ENCODE data around the gene KCNAB1.

KCNAB1 gene

GRCh38 chr3:156576651-156577348 is 456.4 kb downstream of the KCNAB1 start:
- no peak for TF ChIP-seq ZNF384 (IDR thresholded peaks at IDR 0.05)
- no peak for TF ChIP-seq CTBP1 (IDR thresholded peaks at IDR 0.05; ENCODE audit: borderline replicate concordance)
- TF ChIP-seq SP1 (IDR thresholded peaks at IDR 0.05): no peak
- no peak for TF ChIP-seq TARDBP (IDR thresholded peaks at IDR 0.05)
- TF ChIP-seq ARNT (IDR thresholded peaks at IDR 0.05): no peak
- no peak for TF ChIP-seq NFRKB (IDR thresholded peaks at IDR 0.05)
- POLR2A ChIA-PET: no interaction called here
- CTCF ChIA-PET: no interaction called here
- DNase-seq (ENCODE audit: extremely low spot score): no peak

GRCh38 chr3:156577736-156578135 is 457.4 kb downstream of the KCNAB1 start:
- ChIA-PET CTCF (no interaction called here), POLR2A (no interaction called here)
- no peak for TF ChIP-seq HDGF (IDR thresholded peaks at IDR 0.05; ENCODE audit: borderline replicate concordance)
- no peak for TF ChIP-seq ZNF384 (IDR thresholded peaks at IDR 0.05)
- TF ChIP-seq SP1 (IDR thresholded peaks at IDR 0.05): no peak
- TF ChIP-seq ARNT (IDR thresholded peaks at IDR 0.05): no peak
- no peak for TF ChIP-seq TARDBP (IDR thresholded peaks at IDR 0.05)
- no peak for TF ChIP-seq CTBP1 (IDR thresholded peaks at IDR 0.05; ENCODE audit: borderline replicate concordance)
- TF ChIP-seq ELF4 (IDR thresholded peaks at IDR 0.05): no peak
- TF ChIP-seq, protein P1, sequence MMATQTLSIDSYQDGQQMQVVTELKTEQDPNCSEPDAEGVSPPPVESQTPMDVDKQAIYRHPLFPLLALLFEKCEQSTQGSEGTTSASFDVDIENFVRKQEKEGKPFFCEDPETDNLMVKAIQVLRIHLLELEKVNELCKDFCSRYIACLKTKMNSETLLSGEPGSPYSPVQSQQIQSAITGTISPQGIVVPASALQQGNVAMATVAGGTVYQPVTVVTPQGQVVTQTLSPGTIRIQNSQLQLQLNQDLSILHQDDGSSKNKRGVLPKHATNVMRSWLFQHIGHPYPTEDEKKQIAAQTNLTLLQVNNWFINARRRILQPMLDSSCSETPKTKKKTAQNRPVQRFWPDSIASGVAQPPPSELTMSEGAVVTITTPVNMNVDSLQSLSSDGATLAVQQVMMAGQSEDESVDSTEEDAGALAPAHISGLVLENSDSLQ (IDR thresholded peaks at IDR 0.05): no peak
- TF ChIP-seq FOXA1 (IDR thresholded peaks at IDR 0.05): no peak
- no peak for TF ChIP-seq SUZ12 (IDR thresholded peaks at IDR 0.05)
- no peak for TF ChIP-seq L3MBTL2 (conservative IDR thresholded peaks at IDR 0.05)
- no peak for TF ChIP-seq LEF1 (IDR thresholded peaks at IDR 0.05; ENCODE audit: borderline replicate concordance)
- DNase-seq (ENCODE audit: extremely low spot score): no peak

DNA sequence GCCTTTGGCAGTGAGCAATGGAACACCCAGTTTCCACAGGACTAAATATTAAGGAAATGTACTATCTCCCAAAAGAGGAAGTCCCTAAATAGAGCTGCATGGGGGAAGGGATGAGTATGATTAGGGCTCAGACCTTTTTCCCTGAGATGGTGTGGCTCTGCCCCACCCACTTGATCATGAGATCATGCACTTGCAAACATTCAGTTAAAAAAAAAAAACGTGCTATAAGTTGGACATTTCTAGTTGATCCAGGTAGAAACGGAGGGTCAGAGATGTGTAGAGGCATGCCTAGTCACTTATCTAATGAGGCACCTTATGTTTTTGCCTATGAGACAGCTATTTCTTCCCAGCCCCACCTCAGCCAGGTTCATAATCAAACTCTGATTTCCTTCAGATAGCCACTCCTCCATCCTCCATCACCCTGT is 459.1 kb downstream of the KCNAB1 start:
- ChIA-PET POLR2A (no interaction called here), CTCF (interaction anchor here (0.5 kb wide), 1 partner anchor 105 kb away, joined by 3 read pairs; no protein-coding TSS in a partner anchor)
- DNase-seq (ENCODE audit: extremely low spot score): no peak
- no peak for TF ChIP-seq TARDBP (IDR thresholded peaks at IDR 0.05)
- no peak for TF ChIP-seq SP1 (IDR thresholded peaks at IDR 0.05)
- TF ChIP-seq L3MBTL2 (conservative IDR thresholded peaks at IDR 0.05): no peak
- TF ChIP-seq FOXA1 (IDR thresholded peaks at IDR 0.05): no peak
- TF ChIP-seq CTBP1 (IDR thresholded peaks at IDR 0.05; ENCODE audit: borderline replicate concordance): no peak
- no peak for TF ChIP-seq HDGF (IDR thresholded peaks at IDR 0.05; ENCODE audit: borderline replicate concordance)

DNA sequence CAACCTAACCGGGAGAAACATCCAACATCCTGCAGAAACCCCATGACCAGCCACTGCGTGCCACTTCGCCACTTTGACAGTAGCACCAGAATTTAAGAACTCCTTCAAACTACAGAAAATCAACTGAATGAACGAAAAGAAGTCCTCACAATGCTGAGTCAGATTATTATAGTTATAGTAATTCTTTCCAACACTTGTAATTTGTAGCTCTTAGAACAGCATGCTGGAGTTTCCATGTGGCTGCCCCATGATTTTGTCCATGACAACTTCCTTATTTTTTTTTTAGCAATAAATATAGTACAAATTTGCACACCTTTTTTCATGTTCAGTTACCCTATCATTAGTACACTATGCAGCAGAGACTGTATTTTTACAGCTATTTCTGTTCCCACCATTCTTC is 460.7 kb downstream of the KCNAB1 start:
- DNase-seq (ENCODE audit: extremely low spot score): no peak
- ChIA-PET CTCF (no interaction called here), POLR2A (no interaction called here)
- TF ChIP-seq SP1 (IDR thresholded peaks at IDR 0.05): no peak
- no peak for TF ChIP-seq NFRKB (IDR thresholded peaks at IDR 0.05)
- no peak for TF ChIP-seq ARNT (IDR thresholded peaks at IDR 0.05)
- no peak for TF ChIP-seq FOXM1 (IDR thresholded peaks at IDR 0.05; ENCODE audit: borderline replicate concordance)
- TF ChIP-seq, protein P1 (IDR thresholded peaks at IDR 0.05): no peak
- no peak for TF ChIP-seq ZNF384 (IDR thresholded peaks at IDR 0.05)
- TF ChIP-seq BHLHE40 (IDR thresholded peaks at IDR 0.05; ENCODE audit: borderline replicate concordance): no peak
- no peak for TF ChIP-seq FOXA1 (IDR thresholded peaks at IDR 0.05)
- TF ChIP-seq L3MBTL2 (conservative IDR thresholded peaks at IDR 0.05): no peak
- no peak for TF ChIP-seq ELF4 (IDR thresholded peaks at IDR 0.05)
- no peak for TF ChIP-seq SUZ12 (IDR thresholded peaks at IDR 0.05)
- TF ChIP-seq CTBP1 (IDR thresholded peaks at IDR 0.05; ENCODE audit: borderline replicate concordance): no peak
- no peak for TF ChIP-seq TARDBP (IDR thresholded peaks at IDR 0.05)
- TF ChIP-seq FOXK2 (IDR thresholded peaks at IDR 0.05): no peak
- no peak for TF ChIP-seq HDGF (IDR thresholded peaks at IDR 0.05; ENCODE audit: borderline replicate concordance)
- TF ChIP-seq LEF1 (IDR thresholded peaks at IDR 0.05; ENCODE audit: borderline replicate concordance): no peak

GRCh38 chr3:156581954-156582353 is 461.6 kb downstream of the KCNAB1 start:
- CTCF ChIA-PET: no interaction called here
- TF ChIP-seq ELF4 (IDR thresholded peaks at IDR 0.05): no peak
- TF ChIP-seq FOXA1 (IDR thresholded peaks at IDR 0.05): no peak
- TF ChIP-seq, protein P1 (IDR thresholded peaks at IDR 0.05): peak; percentile 29; the same call in 1 of the 2 replicates
- TF ChIP-seq FOXK2 (IDR thresholded peaks at IDR 0.05): no peak
- no peak for DNase-seq (ENCODE audit: extremely low spot score)
- POLR2A ChIA-PET: no interaction called here

DNA sequence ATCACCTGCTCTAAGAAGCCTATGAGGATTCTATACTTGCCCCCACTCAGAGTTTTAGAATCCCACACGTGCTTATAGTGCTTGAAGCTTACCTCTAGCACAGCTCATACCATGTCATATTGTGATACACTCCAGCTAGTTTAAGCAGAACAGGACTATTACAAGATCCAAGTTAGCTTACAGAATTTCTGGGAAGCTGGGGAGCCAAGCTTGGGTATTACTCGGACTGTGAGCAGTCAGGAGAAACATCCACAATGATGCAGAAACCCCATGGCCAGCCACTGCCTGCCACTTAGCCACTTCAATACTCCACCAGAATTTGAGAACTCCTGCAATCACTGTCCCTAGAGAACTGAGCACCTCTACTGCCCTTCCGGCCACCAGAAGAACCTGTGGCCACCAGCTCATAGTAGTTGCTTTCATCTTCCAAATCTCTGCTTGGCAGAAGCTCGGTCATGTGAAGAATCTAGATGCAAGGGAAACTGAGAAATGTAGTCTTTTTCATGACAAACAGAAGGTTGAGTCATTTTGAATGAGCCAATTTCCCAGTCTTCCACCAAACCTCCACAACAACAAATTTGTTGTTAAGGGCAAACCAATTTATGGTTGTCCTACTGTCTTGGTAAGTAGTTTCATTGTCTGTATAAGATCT is 462.3 kb downstream of the KCNAB1 start:
- ChIA-PET CTCF (no interaction called here), POLR2A (interaction anchor here (1.0 kb wide), 1 partner anchor 23 kb away, joined by 3 read pairs; no protein-coding TSS in a partner anchor)
- TF ChIP-seq ARNT (IDR thresholded peaks at IDR 0.05): no peak
- TF ChIP-seq L3MBTL2 (conservative IDR thresholded peaks at IDR 0.05): no peak
- TF ChIP-seq NFRKB (IDR thresholded peaks at IDR 0.05): no peak
- TF ChIP-seq SUZ12 (IDR thresholded peaks at IDR 0.05): no peak
- no peak for TF ChIP-seq FOXK2 (IDR thresholded peaks at IDR 0.05)
- no peak for TF ChIP-seq BHLHE40 (IDR thresholded peaks at IDR 0.05; ENCODE audit: borderline replicate concordance)
- TF ChIP-seq LEF1 (IDR thresholded peaks at IDR 0.05; ENCODE audit: borderline replicate concordance): no peak
- no peak for DNase-seq (ENCODE audit: extremely low spot score)

Data from HEK293T (cell line).